Measurements from ENCODE around the gene TANGO2.

TANGO2 gene

GRCh38 chr22:20000246-20001081, 20.4 kb upstream of the TANGO2 start:
- TF ChIP-seq, protein P1, sequence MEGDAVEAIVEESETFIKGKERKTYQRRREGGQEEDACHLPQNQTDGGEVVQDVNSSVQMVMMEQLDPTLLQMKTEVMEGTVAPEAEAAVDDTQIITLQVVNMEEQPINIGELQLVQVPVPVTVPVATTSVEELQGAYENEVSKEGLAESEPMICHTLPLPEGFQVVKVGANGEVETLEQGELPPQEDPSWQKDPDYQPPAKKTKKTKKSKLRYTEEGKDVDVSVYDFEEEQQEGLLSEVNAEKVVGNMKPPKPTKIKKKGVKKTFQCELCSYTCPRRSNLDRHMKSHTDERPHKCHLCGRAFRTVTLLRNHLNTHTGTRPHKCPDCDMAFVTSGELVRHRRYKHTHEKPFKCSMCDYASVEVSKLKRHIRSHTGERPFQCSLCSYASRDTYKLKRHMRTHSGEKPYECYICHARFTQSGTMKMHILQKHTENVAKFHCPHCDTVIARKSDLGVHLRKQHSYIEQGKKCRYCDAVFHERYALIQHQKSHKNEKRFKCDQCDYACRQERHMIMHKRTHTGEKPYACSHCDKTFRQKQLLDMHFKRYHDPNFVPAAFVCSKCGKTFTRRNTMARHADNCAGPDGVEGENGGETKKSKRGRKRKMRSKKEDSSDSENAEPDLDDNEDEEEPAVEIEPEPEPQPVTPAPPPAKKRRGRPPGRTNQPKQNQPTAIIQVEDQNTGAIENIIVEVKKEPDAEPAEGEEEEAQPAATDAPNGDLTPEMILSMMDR (conservative IDR thresholded peaks at IDR 0.05): no peak
- H3K27ac ChIP-seq: no peak overlapping the region

DNA sequence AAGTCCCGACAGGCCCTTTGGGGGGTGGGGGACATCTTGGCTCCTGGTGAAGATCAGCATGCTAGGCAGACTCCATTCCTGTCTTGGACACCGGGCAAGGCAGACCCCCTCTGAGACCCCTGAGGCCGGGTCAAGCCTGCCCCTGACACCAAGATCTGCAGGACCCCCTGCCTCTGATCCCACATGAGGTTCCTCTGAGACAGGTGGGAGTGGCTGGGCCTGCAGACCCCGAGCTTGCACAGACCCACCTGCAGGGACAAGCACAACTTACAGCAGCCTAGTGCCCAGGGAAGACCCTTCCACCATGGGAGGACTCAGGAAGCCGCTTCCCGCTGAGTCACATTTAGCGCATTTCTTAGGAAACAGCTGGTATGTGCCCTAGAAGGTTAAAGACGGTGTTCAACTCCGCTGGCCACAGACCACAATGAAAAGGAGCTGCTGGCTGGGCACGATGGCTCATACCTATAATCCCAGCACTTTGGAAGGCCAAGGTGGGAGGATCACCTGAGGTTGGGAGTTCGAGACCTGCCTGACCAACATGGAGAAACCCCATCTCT, 19.8 kb upstream of the TANGO2 start:
- TF ChIP-seq, protein P1 (conservative IDR thresholded peaks at IDR 0.05): no peak
- TF ChIP-seq ZFX (IDR thresholded peaks at IDR 0.05): no peak
- no peak overlapping the region for H3K27ac ChIP-seq

GRCh38 chr22:20002128-20002527, 18.8 kb upstream of the TANGO2 start:
- no peak for TF ChIP-seq ZFX (IDR thresholded peaks at IDR 0.05)
- TF ChIP-seq, protein P1 (conservative IDR thresholded peaks at IDR 0.05): no peak
- no peak overlapping the region for H3K27ac ChIP-seq

DNA sequence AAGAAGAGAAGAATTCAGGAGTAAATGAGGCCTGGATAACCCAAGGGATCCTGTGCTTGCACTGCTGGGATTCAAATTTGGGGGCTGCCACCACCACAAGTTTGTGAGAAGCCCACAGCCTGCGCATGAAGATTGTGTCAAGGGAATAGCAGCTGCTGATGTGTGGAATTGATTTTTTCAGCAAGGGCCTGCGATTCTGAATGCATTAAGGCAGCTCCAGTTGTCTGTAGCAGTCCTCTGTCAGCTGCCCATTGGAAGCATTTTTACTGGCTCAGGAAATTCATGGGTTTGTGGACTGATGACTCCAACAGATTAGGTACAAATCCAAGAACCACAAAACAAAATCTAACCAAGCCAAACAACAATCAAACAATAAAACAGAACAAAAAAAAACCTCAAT, 18.3 kb upstream of the TANGO2 start:
- no peak overlapping the region for H3K27ac ChIP-seq
- TF ChIP-seq, protein P1 (conservative IDR thresholded peaks at IDR 0.05): no peak
- no peak for TF ChIP-seq ZFX (IDR thresholded peaks at IDR 0.05)

GRCh38 chr22:20003304-20003703, 17.6 kb upstream of the TANGO2 start:
- H3K27ac ChIP-seq: no peak overlapping the region
- TF ChIP-seq ZFX (IDR thresholded peaks at IDR 0.05): no peak
- TF ChIP-seq, protein P1 (conservative IDR thresholded peaks at IDR 0.05): no peak

DNA sequence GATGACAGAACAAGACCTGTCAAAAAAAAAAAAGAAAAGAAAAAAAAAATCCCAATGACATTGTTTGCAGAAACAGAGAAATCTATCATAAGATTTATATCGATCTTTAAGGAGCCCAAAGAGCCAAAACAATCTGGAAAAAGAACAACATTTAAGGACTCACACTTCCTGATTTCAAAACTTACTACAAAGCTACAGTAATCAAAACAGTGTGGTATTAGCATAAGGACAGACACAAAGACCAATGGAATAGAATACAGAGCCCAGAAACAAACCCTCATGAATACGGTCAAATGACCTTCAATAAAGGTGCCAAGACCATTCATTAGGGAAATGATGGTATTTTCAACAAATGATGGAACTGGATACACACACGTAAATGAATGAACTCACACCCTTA, 16.4 kb upstream of the TANGO2 start:
- no peak overlapping the region for H3K27ac ChIP-seq
- TF ChIP-seq, protein P1 (conservative IDR thresholded peaks at IDR 0.05): no peak
- no peak for TF ChIP-seq ZFX (IDR thresholded peaks at IDR 0.05)

DNA sequence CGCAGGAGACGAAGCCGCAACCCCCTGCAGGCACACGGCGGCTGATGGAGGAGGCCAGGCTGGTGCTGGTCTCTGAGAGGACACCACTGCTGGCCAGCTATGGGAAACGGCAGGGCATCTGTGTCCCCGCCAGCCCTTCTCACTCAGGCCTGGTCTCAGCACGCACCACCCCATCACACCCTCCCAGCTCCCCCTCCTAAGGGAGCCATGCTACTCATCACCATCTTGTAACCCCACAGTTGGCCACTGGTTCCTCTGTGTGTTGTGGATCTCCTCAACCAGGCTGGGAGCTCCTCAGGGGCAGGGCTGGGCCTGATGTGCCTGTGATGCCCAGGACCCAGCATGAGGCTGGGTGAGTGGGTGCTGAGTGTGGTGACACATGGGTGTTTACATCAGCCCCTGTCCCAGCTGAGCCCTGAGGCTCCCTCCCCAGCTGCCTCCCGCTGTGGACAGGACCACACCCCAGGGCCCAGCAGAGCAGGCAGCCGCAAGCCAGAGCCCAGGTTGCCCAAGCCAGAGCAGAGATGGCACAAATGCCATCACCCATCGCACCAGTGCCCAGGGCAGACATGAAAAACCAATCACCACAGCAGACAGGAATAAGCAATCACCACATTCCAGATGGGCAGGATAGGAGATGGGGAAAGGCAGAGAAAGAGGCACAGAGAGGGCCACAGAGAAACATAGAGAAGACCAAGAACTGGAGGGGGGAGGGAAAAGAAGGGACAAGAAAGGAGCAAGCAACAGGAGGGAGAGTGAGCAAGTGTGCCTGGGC, 12.5 kb upstream of the TANGO2 start:
- no peak overlapping the region for H3K27ac ChIP-seq

More for the DNA sequence above, 12.5 kb upstream of the TANGO2 start:
- no peak for TF ChIP-seq ZFX (IDR thresholded peaks at IDR 0.05)
- TF ChIP-seq, protein P1 (conservative IDR thresholded peaks at IDR 0.05): no peak

All from C4-2B (cell line).